Activated CD4-positive, alpha-beta T cell treated with anti-CD3 and anti-CD28 coated beads for 1 hour (primary cell): ENCODE data around the gene EQTN.

ENCODE experiments used
- DNase-seq: peaks from one replicate; pipeline ENCODE4 v3.0.0-alpha.2; 2020

Gene EQTN

DNA sequence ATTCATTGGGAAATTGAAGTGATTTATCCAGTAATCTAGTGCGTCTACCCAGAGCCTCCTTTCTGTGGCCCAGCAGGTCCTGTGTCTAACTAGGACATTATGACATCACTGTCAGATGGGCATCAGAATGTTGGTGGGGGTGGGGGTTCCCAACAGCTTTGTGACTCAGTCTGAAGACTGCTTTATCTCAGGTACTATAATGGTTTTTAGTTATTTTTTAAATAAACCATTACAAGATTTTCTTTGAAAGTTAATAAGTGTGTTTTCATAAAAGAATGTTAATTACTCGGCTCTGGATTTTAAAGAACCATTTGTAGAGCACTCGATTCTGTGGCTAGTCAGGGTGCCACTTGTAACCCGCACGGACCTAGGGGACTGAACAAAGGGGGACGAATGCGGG lies at the start of gene EQTN:
EQTN (minus strand) TSS at position 101 of the 400 bp plus-strand sequence; CDS start at position 6, 95 bp downstream.
- DNase-seq = no peak

GRCh38 chr9:27344776-27345175 lies 47.8 kb upstream of the EQTN start:
- no peak for DNase-seq

- DNase-seq = no peak
Observed at GRCh38 chr9:27341545-27342294, 44.8 kb upstream of the EQTN start.

DNA sequence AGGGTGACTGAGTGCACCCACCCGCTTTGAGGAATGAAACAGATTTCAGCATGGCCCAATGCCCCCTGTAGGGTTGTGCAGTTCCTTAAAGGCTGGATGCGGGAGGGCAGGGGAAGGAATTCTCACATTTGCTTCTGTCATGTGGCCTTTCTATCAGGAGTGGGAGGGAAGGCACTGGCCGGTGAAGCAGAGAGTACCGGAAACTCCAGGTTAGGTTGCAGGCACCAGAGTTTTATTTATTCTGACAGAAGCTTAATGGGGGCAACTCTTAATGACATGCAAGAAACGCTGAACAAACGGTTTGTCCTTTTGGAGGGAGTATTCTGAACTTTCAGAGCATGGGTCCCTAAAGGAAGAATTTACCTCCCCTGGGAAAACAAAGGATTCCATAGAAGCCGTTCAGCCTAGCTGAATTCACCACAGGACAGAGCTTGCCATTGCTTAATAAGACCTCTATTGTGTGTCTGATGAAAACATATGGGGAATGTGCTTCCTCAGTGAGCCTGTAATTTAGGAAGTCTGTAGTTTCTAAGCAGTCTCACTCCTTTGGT lies 44.1 kb upstream of the EQTN start:
- no peak for DNase-seq

DNA sequence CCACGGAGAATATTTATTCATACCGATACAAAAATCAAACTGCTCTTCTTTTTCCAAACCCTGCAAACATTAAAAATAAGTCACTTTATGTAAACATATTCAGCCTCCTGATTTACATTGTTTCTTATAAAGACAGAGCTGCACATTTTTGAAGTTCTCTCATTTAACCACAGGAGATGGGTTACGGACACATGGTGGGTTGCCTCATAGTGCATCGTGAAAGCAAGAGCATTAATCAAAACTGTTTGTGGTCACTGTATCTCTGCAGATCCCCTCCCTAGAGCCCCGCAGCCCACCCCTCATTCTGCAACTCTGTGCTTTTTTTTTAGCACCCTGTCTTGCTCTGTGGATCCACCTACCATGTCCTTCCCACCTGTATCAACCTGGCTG lies 43.3 kb upstream of the EQTN start:
- DNase-seq = no peak

GRCh38 chr9:27339661-27340284 lies 42.8 kb upstream of the EQTN start:
- DNase-seq = no peak

DNA sequence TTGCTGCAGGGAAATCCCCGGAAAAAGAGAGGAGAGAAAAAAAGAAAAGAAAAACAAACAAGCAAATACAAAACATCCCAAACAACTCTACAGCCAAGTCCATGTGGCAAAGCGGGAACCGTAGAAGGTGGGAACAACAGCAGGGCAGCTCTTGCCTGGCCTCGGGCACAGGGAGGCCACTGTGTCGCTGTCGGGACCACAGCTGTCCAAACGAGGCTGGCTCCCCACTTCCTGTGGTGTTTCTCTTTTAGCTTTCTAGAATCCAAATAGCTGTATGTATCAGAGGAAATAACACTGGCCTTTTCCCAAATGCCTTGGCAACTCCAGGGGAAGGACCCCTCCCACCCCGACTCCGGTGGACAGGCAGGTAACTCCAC lies 41.6 kb upstream of the EQTN start:
- DNase-seq = no peak

- DNase-seq = no peak
Observed at GRCh38 chr9:27337833-27338526, 41.0 kb upstream of the EQTN start.

DNA sequence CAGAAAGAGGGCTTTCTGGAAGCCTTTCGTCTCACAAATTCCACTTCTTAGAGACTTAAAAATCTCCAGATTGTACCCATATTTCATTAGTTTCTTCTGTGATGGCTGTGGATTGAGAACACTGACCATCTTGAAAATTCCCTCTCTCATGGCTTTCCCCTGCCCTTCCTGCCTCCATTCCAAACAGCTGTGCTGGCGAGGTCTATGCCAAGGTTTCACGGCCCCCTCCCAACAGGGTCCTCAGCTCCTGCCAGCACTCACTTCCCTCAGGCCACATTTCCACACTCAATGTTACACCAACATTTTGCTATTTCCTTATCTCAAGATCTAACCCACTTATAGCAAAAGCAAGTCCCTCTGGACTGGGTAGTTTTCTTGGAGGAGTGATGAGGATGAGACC lies 40.3 kb upstream of the EQTN start:
- DNase-seq = no peak

- DNase-seq = no peak
Observed at GRCh38 chr9:27336829-27337228, 39.9 kb upstream of the EQTN start.

GRCh38 chr9:27336126-27336525 lies 39.2 kb upstream of the EQTN start:
- DNase-seq = no peak

- no peak for DNase-seq
Observed at GRCh38 chr9:27335075-27335474, 38.1 kb upstream of the EQTN start.

DNA sequence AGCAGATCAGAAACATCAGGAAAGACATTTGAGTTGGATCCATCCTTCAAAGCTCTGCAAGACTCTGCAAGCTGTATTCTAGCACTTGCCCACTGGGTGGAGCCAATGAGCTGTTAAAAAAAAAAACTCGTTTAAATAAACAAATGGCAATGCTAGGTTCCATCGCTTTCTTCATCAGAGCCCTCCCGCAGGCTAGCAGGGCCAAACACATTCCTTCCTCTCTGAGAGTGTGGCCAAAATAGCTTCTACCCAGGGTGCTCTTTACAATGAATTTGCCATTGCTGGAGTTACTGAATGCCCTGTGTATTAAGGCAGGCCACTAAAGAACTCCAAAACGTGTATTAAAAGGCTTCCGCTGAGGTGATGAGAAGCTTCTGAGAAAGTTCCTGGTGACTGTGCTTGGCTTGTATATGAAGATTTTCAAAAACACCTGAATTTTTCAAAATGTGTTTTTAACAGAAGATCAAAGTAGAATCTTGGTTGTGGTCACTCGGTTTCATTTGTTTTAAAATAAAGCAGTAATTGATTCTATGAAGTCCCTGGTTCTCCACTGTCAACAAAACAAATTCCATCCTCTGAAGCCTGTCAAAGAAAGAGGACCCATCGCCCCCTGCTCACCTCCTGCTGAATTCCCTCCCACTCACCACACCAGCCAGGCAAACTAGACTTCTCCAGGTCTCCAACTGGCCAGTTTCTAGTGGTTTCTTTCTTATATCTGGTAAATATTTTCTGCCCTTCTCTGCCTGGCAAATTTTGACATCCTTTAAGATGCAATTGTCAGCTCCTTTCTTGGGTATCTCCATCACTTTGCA lies 36.5 kb upstream of the EQTN start:
- DNase-seq = no peak

DNA sequence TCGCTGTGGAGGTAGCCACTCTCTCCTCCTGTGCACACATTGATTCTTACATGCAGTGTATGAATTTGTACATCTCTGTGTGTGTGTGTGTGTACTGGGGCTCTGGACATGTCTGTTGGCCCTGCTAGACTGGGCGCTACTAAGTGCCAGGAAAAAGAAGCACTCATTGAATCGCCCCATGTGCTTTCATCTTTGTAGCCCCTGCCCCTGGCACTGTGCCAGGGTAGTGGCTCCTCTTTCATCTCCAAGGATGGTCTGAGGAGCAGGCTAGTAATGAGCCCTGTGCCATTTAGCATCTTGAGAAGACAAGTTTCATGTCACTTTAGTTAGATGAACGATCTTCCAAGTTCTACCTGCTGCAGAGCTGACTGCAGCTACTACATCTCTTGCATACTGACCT lies 34.4 kb upstream of the EQTN start:
- DNase-seq = no peak

DNA sequence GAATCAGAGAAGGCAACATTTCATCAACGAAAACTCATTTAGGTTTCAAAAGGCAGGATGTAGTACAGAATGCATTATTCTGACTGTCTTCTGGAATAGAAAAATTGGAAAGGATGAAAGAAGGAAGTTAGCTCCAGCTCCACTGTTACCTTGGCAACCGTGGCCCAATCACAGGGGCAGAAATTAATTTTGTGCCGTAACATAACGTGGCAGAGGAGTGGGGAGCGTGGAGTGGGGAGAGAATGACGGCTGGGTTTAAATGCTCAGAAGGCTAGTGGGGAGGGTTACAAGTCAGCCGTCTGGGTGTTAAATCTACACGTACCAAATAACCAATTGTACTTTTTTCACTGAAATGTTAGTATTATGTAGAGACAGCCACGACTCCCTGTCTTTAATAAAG lies 32.3 kb upstream of the EQTN start:
- DNase-seq = no peak

GRCh38 chr9:27328483-27328882 lies 31.5 kb upstream of the EQTN start:
- no peak for DNase-seq

- DNase-seq = no peak
Observed at GRCh38 chr9:27311184-27311583, 14.2 kb upstream of the EQTN start.

GRCh38 chr9:27310582-27310981 lies 13.6 kb upstream of the EQTN start:
- no peak for DNase-seq

- no peak for DNase-seq
Observed at GRCh38 chr9:27308691-27309390, 11.9 kb upstream of the EQTN start.

DNA sequence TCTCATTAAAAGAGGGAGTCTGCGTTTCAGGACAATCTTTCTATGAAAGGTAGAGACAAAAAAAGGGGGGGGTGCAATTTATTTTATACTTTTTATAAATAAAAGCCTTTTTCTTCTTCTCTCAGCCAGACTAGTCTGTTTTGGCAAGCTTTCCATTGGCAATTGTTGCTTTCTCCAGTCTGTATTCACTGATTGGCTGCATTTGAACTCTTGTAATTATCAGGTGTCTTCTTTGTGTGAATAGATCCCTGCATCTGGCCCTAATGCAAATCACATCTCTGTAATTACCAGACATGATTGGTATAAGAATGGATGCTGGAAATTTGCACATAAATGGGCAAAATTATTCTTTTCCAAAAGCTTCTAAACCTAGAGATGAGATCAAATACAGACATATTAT lies 7.6 kb upstream of the EQTN start:
- DNase-seq = no peak

DNA sequence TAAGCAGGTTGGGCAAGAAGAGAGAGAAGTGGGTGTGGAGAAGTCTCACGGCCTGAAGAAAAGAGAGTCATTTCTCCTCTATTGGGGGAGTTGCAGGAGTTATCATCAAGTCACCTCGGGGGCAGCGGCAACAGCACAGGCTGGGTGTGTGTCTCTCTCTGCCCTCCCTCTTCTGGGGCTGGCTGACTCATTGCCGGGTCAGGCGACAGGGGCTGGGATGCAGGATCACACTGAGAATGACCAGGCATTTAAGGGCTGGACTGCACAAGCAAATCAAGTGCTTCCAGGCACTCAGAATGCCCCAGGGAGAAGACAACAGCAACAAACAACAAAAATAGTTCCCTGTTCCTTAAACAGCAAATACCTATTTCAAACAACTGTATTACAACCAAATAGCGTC lies 6.3 kb upstream of the EQTN start:
- DNase-seq = no peak

GRCh38 chr9:27293996-27294395 lies 3.0 kb downstream of the EQTN start:
- no peak for DNase-seq
